ENCODE measurements around the gene OAS3.

DNA sequence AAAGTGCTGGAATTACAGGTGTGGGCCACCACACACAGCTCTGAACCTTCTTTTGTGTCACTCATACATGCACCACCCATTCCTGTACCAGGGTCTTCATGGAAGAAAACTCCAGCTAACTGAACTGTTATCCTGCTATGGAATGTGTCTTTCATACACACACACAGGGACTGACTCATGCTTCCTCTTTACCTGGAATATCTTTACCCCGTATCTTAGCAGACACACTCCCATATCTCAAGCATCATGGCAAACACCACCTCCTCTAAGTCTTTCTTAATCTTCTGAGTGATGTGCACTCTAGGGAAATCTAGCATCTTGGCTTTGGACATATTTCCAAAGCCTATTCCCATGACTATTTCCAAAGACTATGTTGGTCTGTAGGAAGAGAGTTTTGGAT lies 83.2 kb downstream of the OAS3 start:
- TF ChIP-seq, protein P1, sequence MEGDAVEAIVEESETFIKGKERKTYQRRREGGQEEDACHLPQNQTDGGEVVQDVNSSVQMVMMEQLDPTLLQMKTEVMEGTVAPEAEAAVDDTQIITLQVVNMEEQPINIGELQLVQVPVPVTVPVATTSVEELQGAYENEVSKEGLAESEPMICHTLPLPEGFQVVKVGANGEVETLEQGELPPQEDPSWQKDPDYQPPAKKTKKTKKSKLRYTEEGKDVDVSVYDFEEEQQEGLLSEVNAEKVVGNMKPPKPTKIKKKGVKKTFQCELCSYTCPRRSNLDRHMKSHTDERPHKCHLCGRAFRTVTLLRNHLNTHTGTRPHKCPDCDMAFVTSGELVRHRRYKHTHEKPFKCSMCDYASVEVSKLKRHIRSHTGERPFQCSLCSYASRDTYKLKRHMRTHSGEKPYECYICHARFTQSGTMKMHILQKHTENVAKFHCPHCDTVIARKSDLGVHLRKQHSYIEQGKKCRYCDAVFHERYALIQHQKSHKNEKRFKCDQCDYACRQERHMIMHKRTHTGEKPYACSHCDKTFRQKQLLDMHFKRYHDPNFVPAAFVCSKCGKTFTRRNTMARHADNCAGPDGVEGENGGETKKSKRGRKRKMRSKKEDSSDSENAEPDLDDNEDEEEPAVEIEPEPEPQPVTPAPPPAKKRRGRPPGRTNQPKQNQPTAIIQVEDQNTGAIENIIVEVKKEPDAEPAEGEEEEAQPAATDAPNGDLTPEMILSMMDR (IDR thresholded peaks at IDR 0.05) = no peak
- TF ChIP-seq ZFX (IDR thresholded peaks at IDR 0.05; ENCODE audit: borderline replicate concordance) = no peak

Data from 22Rv1 (cell line).